GM19035 (cell line): Measurements from ENCODE around the gene F2R.

ENCODE experiments used
- ATAC-seq: cut with Tn5 transposase; IDR thresholded peaks from one replicate; pipeline ENCODE4 v1.9.1; 2021; ENCODE audit not compliant: unreplicated experiment

F2R gene

GRCh38 chr5:76690037-76690679, 25.8 kb upstream of the F2R start:
- ATAC-seq, result no peak

DNA sequence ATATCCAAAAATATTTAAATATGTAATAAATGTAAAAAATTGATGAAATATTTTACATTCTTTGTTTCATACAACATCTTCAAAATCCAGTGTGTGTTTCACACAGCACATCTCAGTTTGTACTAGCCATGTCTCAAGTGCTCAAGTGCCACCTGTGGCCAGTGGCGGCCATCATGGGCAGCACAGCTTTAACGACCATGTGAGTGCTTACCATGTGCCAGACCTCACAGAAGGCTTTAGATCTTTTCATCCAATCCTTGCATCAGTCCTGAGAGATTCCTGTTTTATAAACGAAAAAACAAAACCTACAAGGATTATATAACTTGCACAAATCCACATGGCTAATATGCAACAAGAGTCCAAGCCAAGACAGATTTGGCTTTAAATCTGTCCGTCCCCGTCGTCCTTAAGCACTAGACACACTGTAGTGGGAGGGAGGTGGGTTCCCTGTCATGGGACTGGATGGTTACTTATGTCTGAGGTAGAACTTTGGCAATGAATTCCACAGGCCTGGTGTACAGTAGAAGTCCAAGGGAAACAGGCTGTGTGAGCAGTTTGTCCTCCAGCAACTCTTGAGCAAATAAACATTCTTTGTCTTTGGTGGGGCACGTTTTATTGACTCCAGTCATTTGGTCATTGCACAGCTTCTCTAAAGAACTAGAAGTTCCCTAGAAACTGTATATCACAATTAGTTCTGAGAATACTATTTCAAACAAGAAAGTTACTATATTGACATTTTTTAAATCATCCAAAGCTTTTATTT, 25.0 kb upstream of the F2R start:
- ATAC-seq, result no peak

DNA sequence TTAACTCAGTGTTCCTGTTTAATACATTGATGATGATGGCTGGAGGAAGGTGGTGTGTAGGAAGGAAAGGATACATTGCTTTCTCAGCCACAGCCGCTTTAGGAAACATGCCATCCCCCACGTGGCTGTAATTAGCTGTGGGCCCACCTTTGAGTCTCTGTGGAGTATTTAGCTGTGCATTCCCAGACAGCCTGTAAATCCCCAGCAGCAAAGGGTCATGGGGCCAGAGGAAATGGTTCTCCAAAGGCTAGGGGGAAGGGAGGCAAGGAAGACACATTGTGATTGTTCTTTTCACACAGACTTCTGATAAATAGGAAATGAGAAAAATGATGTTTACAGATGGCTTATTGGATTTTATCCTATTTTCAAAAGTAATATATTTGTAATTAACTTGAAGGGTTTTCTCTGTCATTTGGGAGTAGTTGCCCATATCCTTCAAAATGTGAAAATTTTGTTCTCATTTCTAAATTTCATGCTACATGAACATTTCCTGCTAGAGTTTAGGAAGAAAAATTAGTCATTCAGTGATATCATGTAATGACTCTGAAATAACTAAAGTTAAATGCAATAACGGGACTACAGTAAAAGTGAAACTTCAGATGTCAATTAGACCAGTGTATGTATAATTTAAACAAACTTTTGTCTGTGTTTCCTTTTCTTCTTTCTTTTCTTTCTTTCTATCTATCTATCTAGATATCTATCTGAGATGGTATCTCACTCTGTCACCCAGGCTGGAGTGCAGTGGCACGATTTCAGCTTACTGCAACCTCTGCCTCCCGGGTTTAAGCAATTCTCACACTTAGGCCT, 24.3 kb upstream of the F2R start:
- ATAC-seq, result no peak

DNA sequence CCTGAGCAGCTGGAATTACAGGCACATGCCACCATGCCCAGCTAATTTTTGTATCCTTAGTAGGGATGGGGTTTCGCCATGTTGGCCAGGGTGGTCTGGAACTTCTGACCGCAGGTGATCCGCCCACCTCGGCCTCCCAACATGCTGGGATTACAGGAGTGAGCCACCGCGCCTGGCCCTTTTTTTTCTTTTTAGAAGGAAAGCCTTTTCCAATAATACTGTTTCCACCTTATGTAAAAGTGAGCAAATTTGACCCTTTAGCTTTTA, 23.7 kb upstream of the F2R start:
- ATAC-seq, result no peak

GRCh38 chr5:76692651-76693050, 23.3 kb upstream of the F2R start:
- ATAC-seq, result no peak

DNA sequence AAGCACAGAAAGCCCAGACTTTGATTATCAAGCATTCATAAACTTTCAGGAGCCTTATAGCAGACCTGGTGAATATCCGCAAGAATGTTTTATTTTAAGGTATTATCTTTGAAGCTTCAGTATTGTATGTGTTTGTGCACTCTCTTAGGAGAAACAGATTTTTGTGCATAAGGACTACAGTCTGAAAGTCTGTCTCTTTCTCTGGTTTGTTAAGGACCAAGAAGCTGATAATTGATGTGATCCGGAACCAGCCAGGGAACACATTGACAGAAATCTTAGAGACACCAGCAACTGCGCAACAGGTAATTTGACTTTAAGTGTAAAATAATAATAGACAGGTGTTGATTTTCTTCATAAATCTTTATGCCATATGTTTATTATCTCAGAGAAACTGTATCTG, 22.8 kb upstream of the F2R start:
- ATAC-seq, result no peak

DNA sequence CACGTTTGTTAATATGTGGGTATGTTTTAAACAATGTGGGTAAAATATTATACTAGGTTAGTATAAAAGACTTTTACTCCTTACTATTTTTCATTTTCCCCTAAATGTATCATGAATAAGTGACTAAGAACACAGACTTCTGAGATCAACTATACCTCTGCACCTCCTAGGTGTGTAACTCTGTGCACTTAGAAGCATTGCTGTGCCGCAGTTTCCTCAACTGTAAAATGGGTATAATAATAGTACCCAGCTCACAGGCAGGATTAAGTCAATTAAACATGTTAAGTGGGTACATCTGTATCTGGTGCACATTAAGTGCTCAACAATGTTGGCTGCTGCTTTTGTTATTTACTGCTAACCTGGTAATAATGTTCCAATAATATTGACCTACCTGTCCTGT, 21.6 kb upstream of the F2R start:
- ATAC-seq, result no peak

- no peak for ATAC-seq
These were observed 20.6 kb upstream of the F2R start for GRCh38 chr5:76695346-76695745.

GRCh38 chr5:76696251-76696650, 19.7 kb upstream of the F2R start:
- ATAC-seq, result no peak

GRCh38 chr5:76697670-76698069, 18.3 kb upstream of the F2R start:
- ATAC-seq, result no peak

DNA sequence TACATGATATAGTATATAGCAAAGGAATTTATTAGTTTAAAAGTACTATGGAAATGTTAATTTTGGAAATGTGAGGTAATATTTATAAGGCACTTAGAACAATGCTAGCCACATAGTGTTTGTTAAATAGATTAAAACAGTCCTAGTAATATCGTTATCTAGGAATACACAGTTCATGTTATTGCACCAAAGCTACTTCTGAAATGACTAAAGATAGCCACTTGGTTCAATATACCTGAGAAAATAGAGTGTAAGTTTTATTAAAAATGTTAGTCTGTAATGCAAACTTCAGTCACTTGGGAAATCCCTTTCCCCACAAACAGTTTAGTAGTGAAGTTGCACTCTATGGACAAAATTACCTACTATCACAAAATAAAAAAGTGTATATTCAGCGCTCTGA, 15.4 kb upstream of the F2R start:
- ATAC-seq, result no peak

GRCh38 chr5:76701298-76701697, 14.6 kb upstream of the F2R start:
- ATAC-seq, result no peak

GRCh38 chr5:76703707-76704106, 12.2 kb upstream of the F2R start:
- no peak for ATAC-seq

- no peak for ATAC-seq
These were observed 11.7 kb upstream of the F2R start for GRCh38 chr5:76704131-76704663.

- no peak for ATAC-seq
These were observed 10.4 kb upstream of the F2R start for GRCh38 chr5:76705574-76705973.

DNA sequence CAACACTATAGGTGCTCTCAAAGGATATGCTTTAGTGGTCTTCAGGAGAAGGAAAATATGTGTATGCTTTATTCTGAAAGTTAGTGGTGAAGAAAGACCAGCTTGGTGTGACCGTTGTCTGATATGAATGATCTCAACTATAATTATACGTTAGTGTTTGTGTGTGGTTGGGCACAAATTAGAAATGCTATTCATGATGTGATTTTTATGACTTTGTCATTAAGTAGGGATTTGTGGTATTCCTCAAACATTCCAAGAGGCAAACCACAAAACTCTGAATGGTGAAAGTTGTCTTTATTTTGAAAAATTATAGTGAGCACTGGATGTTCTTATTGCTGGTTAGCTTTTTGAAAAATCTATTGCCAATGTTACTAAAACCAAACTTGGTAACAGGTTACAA, 6.2 kb upstream of the F2R start:
- ATAC-seq, result no peak

GRCh38 chr5:76710991-76711390, 4.9 kb upstream of the F2R start:
- no peak for ATAC-seq

DNA sequence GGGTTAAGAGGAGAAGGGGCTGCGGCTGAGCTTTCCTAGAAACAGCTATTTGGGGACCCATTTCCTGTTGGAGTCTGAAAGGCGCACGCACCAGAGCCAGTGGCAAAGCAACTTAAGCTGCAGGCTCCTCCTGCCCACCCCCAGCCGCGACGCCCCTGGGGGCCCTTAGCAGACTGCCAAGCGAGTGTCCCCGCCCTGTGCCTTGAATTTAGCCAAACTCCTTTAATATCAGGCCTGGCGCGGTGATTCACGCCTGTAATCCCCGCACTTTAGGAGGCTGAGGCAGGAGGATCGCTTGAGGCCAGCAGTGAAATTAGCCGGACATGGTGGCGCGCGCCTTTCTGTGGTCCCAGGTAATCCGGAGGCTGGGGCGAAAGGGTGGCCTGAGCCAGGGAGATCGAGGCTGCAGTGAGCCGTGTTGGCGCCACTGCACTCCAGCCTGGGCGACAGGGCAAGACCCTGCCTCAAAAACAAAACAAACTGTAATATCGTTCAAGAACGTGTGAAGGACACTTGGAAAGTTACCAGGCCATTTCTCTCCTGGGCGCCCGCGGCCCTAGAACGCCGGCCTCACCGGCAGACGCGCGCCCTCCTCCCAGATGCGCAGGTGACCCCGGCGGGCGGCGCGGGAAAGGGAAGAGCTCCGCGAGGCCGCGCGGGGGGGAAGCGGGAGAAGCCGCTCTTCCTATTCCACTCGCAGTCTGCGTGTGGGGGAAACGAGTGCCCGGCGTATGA, 1.0 kb upstream of the F2R start:
- ATAC-seq, result no peak

- no peak for ATAC-seq
These were observed 515 bp upstream of the F2R start for GRCh38 chr5:76715486-76715735.

DNA sequence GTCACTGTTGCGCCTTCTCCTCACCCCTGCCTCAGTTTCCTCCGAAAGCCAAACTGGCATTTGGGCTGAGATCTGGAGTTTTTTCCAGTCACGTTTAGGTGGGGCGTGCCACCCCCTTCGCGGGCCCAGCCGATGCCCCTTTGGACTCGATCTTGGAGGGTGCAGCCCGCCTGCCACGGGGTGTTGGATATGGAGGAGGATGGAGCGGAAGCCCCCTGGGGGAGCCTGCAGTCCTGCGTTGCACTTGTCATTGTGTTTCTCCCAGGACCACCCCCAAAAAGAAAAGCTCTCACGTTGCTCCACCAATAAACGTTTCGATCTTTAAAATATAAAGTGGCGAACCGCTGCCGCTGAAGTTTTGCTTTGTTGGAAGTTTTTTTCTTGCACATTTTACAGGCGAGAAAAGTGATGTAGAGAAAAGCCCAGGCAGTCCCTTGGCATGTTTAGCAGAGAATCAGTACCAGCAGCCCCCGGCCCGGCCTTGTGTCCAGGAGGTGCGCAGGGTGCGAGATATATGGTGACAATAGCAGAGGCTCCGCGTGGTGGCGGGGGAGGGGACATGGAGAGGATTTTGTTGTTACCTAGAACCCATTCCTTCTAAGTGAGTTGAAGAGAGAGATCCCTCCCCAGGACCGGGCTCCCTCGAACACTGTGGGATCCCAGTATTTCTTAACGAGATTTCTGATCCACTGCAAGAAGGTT, 681 bp downstream of the F2R start:
- ATAC-seq, result no peak
